CD4-positive, alpha-beta T cell treated with Interleukin-10 for 1 hour (primary cell): Measurements from ENCODE around the gene GHRL.
A peak's percentile ranks its signal among the peaks of the same experiment; 100 is the strongest.

Experiments
- DNase-seq: peaks from one replicate; pipeline ENCODE4 v3.0.0-alpha.2; 2020

The GHRL gene

DNA sequence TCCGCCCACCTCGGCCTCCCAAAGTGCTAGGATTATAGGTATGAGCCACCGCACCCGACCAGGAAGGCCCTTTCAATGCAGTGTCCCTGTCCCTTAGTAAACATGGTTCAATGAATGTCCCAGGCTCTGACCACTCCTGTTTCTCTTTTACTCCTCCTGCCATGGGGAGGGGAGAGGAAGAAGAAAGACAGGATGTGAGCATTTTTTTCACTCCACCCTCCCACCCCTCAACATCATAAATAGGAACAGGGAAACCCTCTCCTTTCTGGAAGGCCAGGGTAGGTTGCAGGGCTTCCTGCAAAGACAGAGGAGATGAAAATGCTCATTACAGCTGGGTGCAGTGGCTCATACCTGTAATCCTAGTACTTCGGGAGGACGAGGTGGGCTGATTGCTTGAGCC is 51.9 kb downstream of the GHRL start:
- DNase-seq, result no peak

DNA sequence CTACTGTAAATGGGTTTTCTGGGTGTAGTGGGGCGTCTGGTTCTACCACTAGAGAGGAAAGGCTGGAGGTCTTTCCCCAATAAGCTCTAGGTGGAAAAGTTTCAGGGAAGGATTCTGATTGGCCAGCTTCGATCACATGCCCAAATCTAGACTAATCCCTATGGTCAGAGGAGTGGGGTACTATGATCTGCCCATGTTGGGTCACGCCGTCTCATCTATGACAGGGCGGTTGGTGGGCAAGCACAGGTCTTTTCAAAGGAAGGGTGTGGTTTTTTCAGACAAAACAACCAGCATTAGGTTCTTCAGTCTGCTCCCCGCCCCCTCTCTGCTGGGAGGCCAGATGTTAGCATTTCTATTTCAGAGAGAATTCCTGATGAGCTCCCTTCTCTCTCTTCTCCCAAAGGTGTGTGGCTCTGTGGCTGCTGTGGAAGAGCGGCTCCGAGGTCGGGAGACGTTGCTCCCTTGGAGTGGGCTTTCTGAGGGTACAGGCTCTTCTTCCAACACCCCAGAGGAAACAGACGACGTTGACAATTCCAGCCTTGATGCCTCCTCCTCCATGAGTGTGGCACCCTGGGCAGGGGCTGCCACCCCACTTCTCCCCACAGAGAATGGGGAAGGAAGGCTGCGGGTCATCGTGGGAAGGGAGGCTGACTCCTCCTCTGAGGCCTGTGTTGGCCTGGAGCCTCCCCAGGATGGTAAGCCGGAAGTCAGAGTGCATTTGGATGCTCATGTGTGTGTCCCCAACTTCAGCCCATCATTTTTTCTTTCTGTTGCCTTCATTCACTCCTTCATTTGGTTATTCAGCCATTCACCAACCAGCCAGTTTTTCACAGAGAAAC is 54.2 kb downstream of the GHRL start:
- peak; percentile 49 for DNase-seq
